T47D (cell line): ENCODE data around the gene CTNNA1.

Experiments used
- DNase-seq, 2 experiments: peaks; one replicate each; pipeline versions ENCODE4 v3.0.0 to v3.0.0-alpha.2; 2011 to 2012; ENCODE audit warnings: low read depth in 1 of 2, low spot score in 1 of 2
- JUND ChIP-seq: IDR thresholded peaks from 2 replicates; pipeline ENCODE4 v1.6.1; 2012; ENCODE audit warnings: low read depth
- in situ Hi-C: cut with HindIII; loops from 2 replicates; pipeline ENCODE4 v1.10.0; 2016; ENCODE audit warnings: low sequenced_read_pairs, low pct_unique_long_range_greater_than_20kb

CTNNA1 gene

DNA sequence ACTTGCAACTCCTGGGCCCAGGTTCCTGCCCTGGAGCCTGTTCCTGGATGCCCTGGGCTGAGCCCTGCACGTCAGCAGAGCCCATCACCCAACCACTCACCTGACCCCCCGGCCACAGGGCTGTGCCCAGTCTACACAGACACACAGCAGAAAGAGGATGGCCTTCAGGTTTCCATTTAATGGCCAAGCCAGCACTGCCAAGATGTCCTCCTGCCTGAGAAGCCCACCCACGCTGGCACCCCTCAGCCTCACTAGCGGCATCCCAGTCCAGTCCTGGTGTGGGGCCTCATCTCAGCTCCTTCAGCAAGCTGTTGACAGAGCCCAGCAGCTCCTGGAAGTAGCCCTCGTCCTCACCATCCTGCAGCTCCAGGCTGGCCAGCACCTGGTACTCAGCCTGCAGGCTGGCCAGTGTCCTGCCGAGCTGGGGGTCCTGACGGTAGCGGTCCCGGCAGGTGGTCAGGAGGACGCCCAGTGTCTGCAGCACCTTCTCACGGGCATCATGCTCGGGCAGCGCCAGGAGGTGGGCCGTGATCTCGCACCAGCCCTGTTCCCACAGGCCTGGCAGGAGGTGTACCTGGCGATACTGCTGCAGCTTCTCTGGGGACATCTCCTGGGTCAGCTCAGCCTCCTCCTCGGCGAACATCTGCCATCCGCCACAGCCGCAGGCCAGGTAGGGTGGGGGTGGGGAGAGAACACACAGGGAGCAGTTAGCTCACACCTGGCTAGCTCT, 193.8 kb downstream of the CTNNA1 start:
- in situ Hi-C loops: no loop called here
- no peak for DNase-seq
- TF ChIP-seq JUND: no peak

DNA sequence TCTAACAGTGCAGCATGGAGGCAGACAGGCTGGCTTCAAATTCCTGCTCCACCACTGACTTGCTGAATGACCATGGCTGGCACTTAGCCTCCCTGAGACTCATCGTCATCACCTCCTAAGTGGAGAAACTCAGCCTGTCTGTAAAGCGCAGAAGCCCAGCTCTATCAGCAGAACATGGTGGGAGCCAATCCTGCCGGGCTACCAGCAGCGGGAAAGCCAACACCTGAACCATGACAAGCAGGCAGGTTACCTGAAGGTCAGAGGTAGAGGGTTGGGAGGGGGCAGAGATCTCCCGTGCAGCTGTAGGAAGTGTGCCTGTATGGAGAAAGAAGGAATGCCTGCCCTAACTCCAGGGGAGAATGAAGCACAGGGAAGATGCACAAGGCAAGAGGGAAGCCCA, 194.6 kb downstream of the CTNNA1 start:
- no peak for TF ChIP-seq JUND
- DNase-seq: no peak
- in situ Hi-C loops: no loop called here

DNA sequence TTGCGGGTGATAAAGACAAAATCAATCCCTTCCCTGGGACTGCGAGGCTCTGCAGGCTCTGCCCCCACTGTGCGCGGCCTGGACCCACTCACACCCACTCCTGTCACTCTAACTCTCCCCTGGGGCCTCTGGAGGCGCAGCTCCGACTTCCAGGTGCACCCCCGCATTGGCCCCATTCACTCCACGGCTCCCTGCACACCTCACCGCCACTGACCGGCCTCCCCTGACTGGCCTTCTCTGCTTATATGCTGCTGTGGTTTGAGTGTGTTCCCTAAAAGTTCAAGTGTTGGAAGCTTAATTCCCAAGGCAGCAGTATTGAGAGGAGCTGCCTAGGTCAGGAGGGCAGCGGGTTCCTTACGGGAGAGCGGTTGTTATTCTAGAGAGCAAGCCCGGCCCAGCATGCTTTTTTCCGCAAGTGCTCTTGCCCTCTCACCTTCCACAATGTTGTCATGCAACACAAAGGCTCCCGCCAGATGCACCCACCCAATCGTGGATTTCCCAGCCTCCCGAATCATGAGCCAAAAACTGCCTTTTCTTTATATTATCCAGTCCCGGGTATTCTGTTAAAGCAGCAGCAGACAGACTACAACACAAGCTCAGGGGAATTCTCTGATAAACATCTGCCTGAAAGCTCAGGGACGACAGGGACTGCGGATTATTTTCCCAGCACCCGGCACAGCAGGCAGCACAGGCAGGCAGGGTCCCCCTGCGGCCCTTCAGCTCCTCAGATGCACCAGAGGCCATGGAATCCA, 195.4 kb downstream of the CTNNA1 start:
- DNase-seq: no peak
- in situ Hi-C loops: no loop called here
- TF ChIP-seq JUND: no peak

DNA sequence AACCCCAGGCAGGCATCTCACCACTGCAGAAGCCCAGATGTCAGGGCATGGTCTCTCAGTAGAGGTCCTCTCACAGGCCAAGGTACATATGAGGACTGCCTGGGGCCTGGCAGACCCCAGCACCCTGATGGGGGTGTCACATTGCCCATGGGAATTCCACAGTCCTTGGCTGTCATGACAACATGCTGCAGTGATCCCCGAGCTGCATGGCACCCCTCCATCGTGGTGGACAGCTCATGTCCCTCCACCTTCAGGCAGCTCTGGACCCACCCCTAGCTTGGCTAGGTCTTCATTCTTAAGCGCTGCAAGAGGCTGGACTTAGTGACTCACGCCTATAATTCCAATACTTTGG, 196.0 kb downstream of the CTNNA1 start:
- no peak for DNase-seq
- in situ Hi-C loops: no loop called here
- no peak for TF ChIP-seq JUND

DNA sequence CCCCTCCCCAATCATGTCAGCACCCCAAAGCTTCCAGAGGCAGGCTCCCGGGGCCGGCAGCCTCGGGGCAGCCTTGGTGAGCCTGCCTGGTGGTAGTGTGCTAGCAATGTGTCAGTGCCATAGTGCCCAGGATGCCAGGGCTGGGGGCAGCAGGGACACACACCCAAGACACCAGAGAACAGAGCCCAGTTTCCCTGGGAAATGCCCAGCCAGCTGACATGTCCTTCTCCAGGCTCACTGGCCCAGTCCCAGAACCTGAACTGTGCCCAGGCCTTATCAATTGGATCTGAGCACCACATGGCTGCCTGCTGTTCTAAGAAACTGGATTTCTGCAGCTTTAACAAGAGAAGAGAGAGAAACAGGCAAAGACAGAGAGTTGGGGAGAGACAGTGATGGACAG, 196.8 kb downstream of the CTNNA1 start:
- DNase-seq: peak; percentile 32 to 46
- in situ Hi-C loops: no loop called here

DNA sequence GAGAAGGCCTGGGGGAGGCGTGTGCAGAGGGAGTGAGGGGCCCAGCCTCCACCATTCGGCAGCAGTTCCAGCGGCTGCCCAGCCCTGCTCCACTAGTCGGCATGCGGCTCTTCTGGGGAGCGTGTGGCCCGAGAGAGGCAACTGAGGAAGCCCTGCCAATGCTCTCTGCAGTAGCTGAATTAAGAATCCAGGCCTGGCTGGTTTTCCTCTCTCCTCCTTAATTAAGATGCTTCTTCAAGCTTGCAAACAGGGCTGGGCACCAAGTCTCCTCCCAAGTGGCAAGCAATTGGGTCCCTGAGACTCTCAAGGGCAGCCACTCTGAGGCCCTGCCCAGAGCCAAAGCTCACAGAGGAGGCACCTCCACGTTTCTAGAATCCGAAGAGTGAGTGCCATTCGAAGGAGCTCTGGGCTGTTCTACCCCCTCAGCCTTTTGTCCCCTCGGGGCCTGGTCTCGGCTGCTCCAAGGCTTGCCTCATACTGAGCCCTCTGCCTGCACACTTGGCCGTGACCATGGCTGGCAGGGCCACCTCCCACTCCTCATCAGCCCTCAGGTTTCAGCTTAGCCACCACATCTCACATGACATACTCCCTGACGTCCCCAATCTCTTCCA, 197.3 kb downstream of the CTNNA1 start:
- TF ChIP-seq JUND: no peak

More for the DNA sequence above, 196.8 kb downstream of the CTNNA1 start:
- no peak for TF ChIP-seq JUND

DNA sequence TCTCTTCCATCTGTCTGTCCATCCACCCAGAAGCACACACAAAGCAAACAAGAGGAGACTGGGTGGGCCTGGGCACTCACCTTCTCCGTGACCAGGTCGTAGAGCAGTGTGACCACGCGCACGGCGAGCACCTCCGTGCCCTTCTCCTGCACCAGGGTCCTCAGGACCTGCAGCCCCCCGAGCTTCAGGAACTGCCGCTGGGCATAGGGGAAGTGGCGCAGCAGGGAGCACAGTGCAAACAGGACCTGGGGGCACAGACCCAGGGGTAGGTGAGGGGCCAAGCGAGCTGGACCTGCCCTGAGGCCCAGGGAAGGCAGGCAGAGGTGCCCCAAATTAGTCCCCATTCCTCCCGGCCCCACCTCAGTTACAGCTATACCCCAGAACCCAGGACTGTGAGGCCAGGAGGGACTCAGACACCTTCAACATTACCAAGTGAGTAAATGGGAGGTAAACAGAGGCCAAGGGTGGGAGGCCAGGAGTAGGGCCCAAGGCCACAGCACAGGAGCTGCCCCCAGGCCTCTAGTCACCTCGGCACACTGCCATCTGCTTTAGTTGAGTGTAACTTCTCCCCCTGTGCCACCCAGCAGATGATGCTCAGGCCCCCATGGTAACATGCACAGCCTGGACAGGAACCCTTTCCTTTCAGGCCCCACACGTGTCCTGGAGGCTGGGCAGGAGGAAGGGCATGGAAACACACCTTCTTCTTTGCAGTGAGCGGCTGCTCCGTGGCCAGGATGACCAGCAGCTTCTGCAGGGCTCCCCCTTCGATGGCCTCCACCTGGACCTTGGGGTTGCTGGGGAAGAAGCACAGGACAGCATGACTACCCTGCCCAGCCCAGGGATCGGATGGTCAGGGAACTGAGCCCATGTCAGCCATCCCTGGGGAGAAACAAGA, 198.1 kb downstream of the CTNNA1 start:
- TF ChIP-seq JUND: no peak
- no peak for DNase-seq
- in situ Hi-C loops: no loop called here

More for the DNA sequence above, 197.3 kb downstream of the CTNNA1 start:
- no peak for DNase-seq
- in situ Hi-C loops: no loop called here

DNA sequence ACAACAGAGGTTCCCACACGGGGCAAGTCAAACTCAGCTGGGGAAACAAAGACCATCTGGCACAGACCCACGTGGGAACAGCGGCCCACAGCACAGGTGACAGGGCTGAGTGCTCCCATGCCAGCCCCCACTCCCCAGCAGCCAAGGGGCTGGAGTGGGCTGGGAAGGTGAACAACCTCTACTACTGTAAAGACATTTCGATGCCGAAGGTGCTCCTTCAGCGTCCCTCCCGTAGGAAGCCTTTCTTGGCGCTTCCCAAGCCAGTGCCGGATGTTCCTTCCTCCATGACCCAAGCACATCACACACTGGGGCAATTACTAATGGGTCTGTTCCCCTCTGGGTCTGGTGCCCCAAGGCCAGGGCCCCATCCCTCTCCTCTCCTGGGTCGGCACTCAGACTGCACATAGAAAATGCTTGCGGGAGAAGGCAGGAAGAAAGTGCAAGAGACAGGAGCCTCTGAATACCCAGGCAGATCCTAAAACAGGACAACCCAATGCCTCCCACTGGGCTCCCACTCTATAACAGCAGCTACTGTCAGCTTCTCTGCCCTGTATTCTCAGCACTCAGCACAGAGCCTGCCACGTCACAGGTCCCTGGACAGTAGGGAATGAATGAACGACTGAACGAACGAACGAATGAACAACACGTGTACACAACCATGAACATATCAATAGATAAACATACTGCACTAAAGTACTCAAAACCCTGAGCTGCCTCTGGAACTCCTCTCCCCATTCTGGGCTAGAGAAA, 198.9 kb downstream of the CTNNA1 start:
- in situ Hi-C loops: no loop called here
- no peak for DNase-seq
- no peak for TF ChIP-seq JUND

DNA sequence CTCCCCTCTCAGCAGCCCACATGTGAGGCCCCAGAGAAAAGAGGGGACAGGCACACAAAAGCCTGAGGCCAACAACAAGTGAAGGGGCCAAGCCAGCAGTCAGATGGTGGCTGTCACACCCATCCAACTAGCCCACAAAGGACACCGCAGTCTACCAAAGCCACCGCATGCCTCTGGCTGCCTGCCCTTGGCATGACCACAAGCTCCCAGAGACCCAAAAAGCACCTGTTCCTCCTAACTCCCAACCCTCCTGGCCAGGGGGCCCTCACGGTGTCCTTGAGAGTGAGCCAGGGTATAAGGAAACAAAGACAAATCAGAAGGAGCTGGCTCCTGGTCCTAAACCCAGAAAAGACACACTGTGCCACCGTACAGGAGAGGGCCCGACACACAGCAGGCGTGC, 199.7 kb downstream of the CTNNA1 start:
- TF ChIP-seq JUND: no peak
- in situ Hi-C loops: no loop called here
- no peak for DNase-seq

DNA sequence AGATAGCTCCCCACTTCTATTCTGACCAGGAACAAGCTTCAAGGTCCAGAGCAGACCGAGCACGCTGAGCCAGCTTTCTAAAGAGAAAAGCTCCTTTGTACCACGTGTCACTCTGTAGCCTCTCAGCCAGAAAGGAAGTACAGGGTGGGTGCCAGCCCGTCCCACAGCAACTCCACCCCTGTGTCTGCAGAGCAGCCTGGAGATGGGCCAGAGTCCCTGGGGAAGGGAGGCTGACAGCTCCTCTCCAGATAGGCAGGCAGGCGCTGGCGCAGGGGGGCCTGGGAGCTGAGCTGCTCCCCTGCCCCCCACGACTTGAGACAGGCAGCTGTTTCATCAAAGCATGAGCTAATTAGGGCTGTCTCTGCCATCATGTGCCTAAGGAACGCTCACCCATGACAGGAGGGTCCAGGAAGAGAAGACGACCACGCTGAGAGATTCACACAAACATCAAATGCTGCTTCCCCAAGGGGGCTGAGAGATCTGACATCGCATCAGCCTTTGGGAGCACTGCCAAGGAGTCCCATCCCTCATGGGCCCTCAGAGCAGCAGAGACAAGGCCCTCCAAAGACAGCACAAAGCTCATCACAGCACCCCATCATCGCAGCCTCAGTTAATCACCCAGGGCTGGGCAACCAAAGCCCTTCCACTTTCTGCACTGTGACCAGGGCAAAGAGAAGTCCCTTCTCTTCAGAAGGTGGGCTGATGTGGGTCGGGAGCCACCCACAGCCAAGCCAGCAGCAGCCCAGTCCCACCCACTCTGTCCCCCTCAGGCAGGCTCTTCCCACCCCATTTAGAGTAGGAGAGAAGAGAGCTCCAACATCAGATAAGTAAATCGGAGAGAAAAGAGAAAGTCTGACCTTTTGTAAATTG, 200.4 kb downstream of the CTNNA1 start:
- TF ChIP-seq JUND: no peak
- no peak for DNase-seq
- in situ Hi-C loops: no loop called here

DNA sequence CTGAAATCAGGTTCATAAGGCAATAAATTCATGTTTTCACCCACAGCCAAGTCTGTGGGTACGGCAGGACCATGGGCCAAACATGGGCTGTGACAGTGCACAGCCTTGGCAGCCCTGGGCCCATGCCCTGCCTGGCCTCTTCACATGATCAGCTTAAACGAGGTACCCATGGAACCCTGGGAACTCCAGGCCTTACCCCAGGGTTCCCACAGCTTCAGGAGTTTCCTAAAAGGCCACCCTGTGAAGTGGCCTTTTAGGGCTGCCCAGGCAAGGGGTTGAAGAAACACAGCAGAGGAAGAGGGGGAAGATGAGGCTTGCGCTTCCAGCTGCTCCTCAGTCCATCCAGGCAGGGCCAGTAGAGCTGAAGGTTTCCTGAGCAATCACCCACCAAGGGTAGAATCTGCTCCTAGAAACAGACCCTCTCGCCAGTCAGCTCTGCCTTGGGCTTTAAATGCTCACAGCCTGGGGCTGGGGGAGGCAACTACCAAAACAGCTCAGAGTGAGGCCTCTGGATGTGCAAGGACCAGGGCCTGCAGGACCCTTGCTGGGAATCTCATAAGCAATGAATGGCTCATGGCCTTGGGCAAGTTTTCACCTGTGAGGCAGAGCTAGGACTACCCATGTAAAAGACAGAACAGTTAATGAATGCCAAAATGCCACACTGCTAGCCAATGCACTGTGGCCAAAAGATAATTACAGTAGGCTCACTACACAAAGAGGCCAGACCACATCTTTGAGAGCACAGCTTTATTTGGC, 201.2 kb downstream of the CTNNA1 start:
- in situ Hi-C loops: no loop called here
- DNase-seq: no peak
- TF ChIP-seq JUND: no peak
